AG04450 (cell line): ENCODE data around the gene PTPRD. TPM values are rescaled to one million over a fixed set of nuclear protein-coding genes. Genes with fewer than 3 reads are reported as not detected.

Experiments
- CTCF ChIA-PET: fragments of 300-600, 350-600 bp; formaldehyde crosslinking; extraction: SDS; loops from one replicate; lab custom pipeline; 2022; ENCODE audit warnings: antibody characterized with exemption, inconsistent platforms; lab: Charles Lee
- POLR2A ChIA-PET: fragments of 350-600 bp; formaldehyde crosslinking; extraction: SDS; loops from one replicate; lab custom pipeline; 2021; ENCODE audit warnings: antibody characterized with exemption, inconsistent platforms; lab: Yijun Ruan, JAX
- DNase-seq: peaks from one replicate; pipeline ENCODE4 v3.0.0-alpha.2; 2011; ENCODE audit warnings: low read depth, low spot score
- H3K27ac ChIP-seq: one replicate; pipeline ENCODE4 v1.5.1; 2012; ENCODE audit warnings: low read depth, low read length, control low read depth
- H3K27me3 ChIP-seq: one replicate; pipeline ENCODE4 v1.6.0; 2012; ENCODE audit warnings: low read length; ENCODE audit not compliant: control insufficient read depth, insufficient read depth
- H3K4me3 ChIP-seq: 2 replicates; pipeline ENCODE4 v1.5.1; 2011; ENCODE audit warnings: mild to moderate bottlenecking, low read depth, low read length, control low read depth
- H3K9me3 ChIP-seq: 2 replicates; pipeline ENCODE4 v1.5.1; 2012; ENCODE audit warnings: low read length; ENCODE audit not compliant: control insufficient read depth, insufficient read depth
- polyA plus RNA-seq: library from polyadenylated mRNA; depleted of rRNA; stranded (reverse); fragments of >200 nt; gene quantifications from 2 replicates; pipeline ENCODE4 v1.2.3, GENCODE V29; 2011
- TF ChIP-seq, protein P1 (sequence below): IDR thresholded peaks from 2 replicates; pipeline ENCODE4 v1.5.1; 2011; ENCODE audit warnings: low read depth, low read length, control low read depth, inconsistent platforms

PTPRD gene
- polyA plus RNA-seq, 1 experiment: 0.19 TPM

DNA sequence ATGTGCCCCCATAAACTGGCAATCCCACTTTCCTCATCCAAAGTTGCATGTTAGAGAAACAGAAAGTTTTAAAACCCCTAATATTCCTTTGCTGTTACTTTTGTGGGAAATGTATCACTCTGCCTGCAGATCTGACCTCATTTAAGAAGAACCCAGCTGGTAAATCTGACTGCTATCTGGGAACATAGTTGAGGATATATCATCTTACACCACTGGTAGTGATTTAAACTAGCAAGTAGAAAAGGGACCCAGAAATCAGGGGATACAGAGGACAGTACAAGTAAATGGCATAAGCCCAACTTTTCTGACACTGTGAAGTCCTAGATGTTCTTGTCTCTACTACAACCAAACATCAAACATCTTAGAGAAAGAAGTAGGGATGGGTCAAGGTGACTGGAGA, 1752.7 kb downstream of the PTPRD start:
- TF ChIP-seq, protein P1, sequence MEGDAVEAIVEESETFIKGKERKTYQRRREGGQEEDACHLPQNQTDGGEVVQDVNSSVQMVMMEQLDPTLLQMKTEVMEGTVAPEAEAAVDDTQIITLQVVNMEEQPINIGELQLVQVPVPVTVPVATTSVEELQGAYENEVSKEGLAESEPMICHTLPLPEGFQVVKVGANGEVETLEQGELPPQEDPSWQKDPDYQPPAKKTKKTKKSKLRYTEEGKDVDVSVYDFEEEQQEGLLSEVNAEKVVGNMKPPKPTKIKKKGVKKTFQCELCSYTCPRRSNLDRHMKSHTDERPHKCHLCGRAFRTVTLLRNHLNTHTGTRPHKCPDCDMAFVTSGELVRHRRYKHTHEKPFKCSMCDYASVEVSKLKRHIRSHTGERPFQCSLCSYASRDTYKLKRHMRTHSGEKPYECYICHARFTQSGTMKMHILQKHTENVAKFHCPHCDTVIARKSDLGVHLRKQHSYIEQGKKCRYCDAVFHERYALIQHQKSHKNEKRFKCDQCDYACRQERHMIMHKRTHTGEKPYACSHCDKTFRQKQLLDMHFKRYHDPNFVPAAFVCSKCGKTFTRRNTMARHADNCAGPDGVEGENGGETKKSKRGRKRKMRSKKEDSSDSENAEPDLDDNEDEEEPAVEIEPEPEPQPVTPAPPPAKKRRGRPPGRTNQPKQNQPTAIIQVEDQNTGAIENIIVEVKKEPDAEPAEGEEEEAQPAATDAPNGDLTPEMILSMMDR: no peak
- Histone ChIP-seq H3K27me3 (peaks cover 14% of the 10 kb centered on the region), H3K9me3 (no peaks in the 10 kb centered on the region), H3K27ac (no peak overlapping the region), H3K4me3 (no peak overlapping the region)
- ChIA-PET CTCF (no interaction called here), POLR2A (no interaction called here)
- no peak for DNase-seq

GRCh38 chr9:8859416-8859815, 1753.4 kb downstream of the PTPRD start:
- ChIA-PET POLR2A (no interaction called here), CTCF (no interaction called here)
- TF ChIP-seq, protein P1: no peak
- no peak for DNase-seq
- Histone ChIP-seq H3K4me3 (no peak overlapping the region), H3K9me3 (no peaks in the 10 kb centered on the region), H3K27me3 (peaks cover 14% of the 10 kb centered on the region), H3K27ac (no peak overlapping the region)

DNA sequence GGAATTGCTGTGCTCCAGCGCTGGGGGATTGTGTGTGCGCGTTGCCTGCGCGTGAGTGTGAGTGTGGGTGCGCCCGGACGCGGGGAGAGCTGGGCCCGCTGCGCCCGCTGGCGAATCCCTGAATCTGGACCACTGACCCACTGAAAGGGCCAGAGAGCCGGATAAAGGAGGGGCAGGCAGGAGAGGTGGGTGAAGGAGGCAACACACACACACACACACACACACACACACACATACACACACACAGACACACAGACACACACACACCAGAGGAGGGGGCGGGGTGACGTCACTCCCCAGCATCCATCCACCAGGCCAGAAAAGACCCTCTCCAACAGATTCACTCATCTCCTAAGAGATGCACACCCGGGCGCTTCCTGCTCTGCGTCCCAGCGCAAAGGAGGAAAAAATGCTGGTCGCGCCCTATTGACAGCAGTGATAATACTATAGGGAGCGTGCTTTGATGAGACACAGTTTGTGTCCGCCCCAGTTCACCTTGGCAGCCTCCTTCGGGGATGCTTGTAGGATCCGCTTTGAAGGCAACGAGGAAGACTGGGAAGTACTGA, 1754.1 kb downstream of the PTPRD start:
- Histone ChIP-seq H3K27me3 (peaks cover 14% of the 10 kb centered on the region), H3K4me3 (no peak overlapping the region), H3K27ac (no peak overlapping the region), H3K9me3 (no peaks in the 10 kb centered on the region)
- no peak for DNase-seq
- POLR2A ChIA-PET: no interaction called here
- CTCF ChIA-PET: no interaction called here
- TF ChIP-seq, protein P1: no peak

DNA sequence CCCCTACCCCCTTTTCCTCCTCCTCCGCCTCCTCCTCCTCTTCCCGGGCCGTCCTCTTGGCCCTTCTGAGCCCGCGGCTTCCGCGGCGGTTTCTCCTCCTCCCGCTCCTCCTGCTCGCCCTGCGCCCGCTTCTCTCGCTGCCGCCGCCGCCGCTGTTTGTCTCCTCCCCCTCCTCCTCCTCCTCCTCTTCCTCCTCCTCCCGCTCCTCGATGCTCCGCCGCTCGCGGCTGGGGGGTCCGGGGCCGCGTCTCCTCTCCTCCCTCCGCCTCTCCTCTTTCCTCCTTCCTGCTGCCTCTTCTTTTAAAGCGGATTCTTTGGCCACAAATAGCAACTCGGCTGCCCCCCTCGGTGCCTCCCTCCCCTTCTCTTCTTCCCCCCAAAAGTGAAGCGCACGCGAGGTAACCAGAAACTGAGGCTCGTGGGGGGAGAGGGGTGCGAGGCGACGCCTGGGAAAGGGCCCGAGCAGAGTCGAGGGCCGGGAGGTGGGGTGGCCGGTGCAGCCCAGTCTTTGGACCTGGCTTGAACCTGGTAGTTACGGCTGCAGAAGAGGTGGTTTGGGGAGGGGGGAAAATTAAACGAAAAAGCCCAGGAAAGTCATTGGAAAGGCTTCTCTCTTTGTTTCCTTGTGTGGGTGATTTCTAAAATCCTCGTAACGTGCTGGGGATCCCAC, 1754.7 kb downstream of the PTPRD start:
- Histone ChIP-seq H3K27me3 (peaks cover 14% of the 10 kb centered on the region), H3K4me3 (peak overlapping the region; percentile 45), H3K9me3 (no peaks in the 10 kb centered on the region), H3K27ac (no peak overlapping the region)
- ChIA-PET POLR2A (no interaction called here), CTCF (no interaction called here)
- no peak for DNase-seq
- TF ChIP-seq, protein P1: no peak

DNA sequence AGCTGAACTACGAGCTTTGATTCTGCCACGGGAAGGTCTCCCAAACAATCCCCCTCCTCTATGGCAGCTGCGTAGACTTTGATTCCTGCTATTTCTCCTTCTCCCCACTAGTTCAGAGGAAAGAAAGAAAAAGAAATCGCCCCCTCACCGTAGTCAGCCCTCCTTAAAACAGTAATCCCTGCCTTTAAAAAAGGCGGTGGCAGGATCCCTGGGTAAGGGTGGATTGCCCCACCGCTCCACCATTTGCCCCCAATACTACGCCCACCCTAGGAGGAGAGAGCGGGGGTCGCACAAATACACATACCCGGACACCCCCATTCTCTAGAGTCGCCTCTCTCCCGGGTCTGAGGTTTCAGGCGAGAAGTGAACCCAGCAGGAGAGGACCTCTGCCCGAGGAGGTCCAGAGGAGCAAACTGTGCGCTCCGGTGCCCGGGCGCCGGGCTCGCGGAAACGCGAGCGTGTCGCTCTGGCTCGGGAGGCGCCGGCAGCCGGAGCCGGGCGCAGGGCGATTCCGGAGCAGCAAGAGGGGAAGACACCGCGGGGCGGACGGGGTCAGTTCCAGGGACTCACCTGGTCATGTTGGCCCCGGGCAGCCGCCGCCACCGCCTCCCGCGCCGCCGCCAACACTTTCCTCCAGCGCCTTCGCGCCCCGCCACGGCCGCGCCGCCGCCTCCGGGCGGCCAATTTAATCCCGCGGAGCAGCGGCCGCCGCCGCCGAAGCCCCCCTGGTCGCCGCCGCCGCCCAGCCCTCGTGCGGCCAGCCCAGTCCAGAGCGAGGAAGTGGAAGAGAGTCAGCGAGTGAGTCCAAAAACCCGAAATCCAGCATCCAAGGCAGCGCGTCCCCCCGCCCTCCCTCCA, 1755.5 kb downstream of the PTPRD start:
- CTCF ChIA-PET: no interaction called here
- no peak overlapping the region for H3K27ac ChIP-seq
- H3K27me3 ChIP-seq: peaks cover 14% of the 10 kb centered on the region
- TF ChIP-seq, protein P1: no peak
- DNase-seq: no peak
- no peaks in the 10 kb centered on the region for H3K9me3 ChIP-seq
- POLR2A ChIA-PET: no interaction called here
- H3K4me3 ChIP-seq: peak overlapping the region; percentile 45
